H1 (cell line): Measurements from ENCODE around the gene TNFRSF11A. TPM values are rescaled to one million over a fixed set of nuclear protein-coding genes. Genes with fewer than 3 reads are reported as not detected.

Source experiments
- CHD7 ChIP-seq: fragments of 300-600 bp; sonication (generic); IDR thresholded peaks from 2 replicates; pipeline ENCODE4 v1.7.1; 2012; ENCODE audit warnings: low read length, moderate library complexity, mild to moderate bottlenecking, inconsistent platforms; ENCODE audit not compliant: insufficient replicate concordance
- HDAC6 ChIP-seq: IDR thresholded peaks from one replicate; pipeline ENCODE4 v1.7.1; 2012; ENCODE audit warnings: low read depth, mild to moderate bottlenecking, inconsistent platforms, low read length, moderate library complexity
- POLR2AphosphoS5 ChIP-seq: IDR thresholded peaks from 2 replicates; pipeline ENCODE4 v1.6.1; 2011; ENCODE audit warnings: low read depth, low read length
- RFX5 ChIP-seq: IDR thresholded peaks from 2 replicates; pipeline ENCODE4 v1.6.1; 2011; ENCODE audit warnings: low read depth, low read length, improper control_type of control experiment, borderline replicate concordance
- RNF2 ChIP-seq: fragments of 200-900, 300-1000 bp; sonication (generic); IDR thresholded peaks from 2 replicates; pipeline ENCODE4 v1.7.1; 2016; ENCODE audit warnings: borderline replicate concordance, low read depth, mild to moderate bottlenecking, antibody characterized with exemption, low read length; ENCODE audit not compliant: poor library complexity, severe bottlenecking; ENCODE audit errors: missing control alignments
- SP1 ChIP-seq: IDR thresholded peaks from 2 replicates; pipeline ENCODE4 v1.6.1; 2011; ENCODE audit warnings: low read depth, low read length
- SP4 ChIP-seq: IDR thresholded peaks from 2 replicates; pipeline ENCODE4 v1.6.1; 2012; ENCODE audit warnings: low read length, inconsistent platforms
- SUZ12 ChIP-seq: fragments of 200-600 bp; sonication (generic); IDR thresholded peaks from 2 replicates; pipeline ENCODE4 v1.6.1; 2012; ENCODE audit warnings: mild to moderate bottlenecking, inconsistent platforms, low read length, moderate library complexity, mixed read lengths
- polyA plus RNA-seq, 7 experiments: library from polyadenylated mRNA; depleted of rRNA in 3 of 7; stranded (reverse) in 5 of 7; unstranded in 2 of 7; fragments of >200 nt in 5 of 7; fragments of 200-250 nt in 2 of 7; gene quantifications; 1 replicate in 5 of 7; 2 replicates in 1 of 7; 4 replicates in 1 of 7; pipeline versions ENCODE4 v1.2.1 to v1.2.3, GENCODE V29; 2011 to 2013; ENCODE audit warnings: missing spikeins in 2 of 7, mixed read lengths in 2 of 7
- total RNA-seq: library from RNA; stranded (reverse); fragmentation: NEBNext Ultra II Directional; extraction: Animal tissue kit (Norgen Biotek cat#: 25700); gene quantifications from 2 replicates; pipeline ENCODE4 v1.2.1, GENCODE V29; 2021

TNFRSF11A gene
- total and polyA plus RNA-seq, 2 of the 8 experiments (the other 6 are each of a cell fraction or from before 2014, with no cell fraction given): 8.7 to 10.6 TPM

- TF ChIP-seq CHD7 (no peak), RFX5 (no peak), SUZ12 (no peak), RNF2 (no peak), SP1 (no peak), SP4 (no peak), POLR2AphosphoS5 (no peak), HDAC6 (no peak)
These were observed 12.3 kb upstream of the TNFRSF11A start (continued) for GRCh38 chr18:62312851-62313250.
